Stomach (tissue), 4 donors: ENCODE results near the gene CTIF.

ENCODE experiments used
- EP300 ChIP-seq: sonication (generic); formaldehyde crosslinking; IDR thresholded peaks from one replicate; pipeline ENCODE4 v1.6.1; 2017; ENCODE audit warnings: antibody characterized with exemption
- POLR2A ChIP-seq, 4 donors: fragments of 450-650 bp; IDR thresholded peaks; one replicate each; pipeline ENCODE4 v1.6.1; 2016; ENCODE audit warnings: antibody characterized with exemption in 4 of 4, control low read depth in 2 of 4, mild to moderate bottlenecking in 1 of 4, moderate library complexity in 1 of 4
- POLR2AphosphoS5 ChIP-seq, 3 donors: sonication (generic); formaldehyde crosslinking; IDR thresholded peaks; one replicate each; pipeline ENCODE4 v1.6.1; 2016; ENCODE audit warnings: antibody characterized with exemption in 3 of 3
- TF ChIP-seq, protein P1 (sequence below), 7 experiments: fragments of 450-650 bp in 4 of 7; fragments of 200-600 bp in 3 of 7; sonication (generic) in 3 of 7; IDR thresholded peaks; one replicate each; pipeline ENCODE4 v1.5.1; 2016 to 2019; ENCODE audit warnings: antibody characterized with exemption in 7 of 7, control low read depth in 2 of 7, mild to moderate bottlenecking in 1 of 7

DNA sequence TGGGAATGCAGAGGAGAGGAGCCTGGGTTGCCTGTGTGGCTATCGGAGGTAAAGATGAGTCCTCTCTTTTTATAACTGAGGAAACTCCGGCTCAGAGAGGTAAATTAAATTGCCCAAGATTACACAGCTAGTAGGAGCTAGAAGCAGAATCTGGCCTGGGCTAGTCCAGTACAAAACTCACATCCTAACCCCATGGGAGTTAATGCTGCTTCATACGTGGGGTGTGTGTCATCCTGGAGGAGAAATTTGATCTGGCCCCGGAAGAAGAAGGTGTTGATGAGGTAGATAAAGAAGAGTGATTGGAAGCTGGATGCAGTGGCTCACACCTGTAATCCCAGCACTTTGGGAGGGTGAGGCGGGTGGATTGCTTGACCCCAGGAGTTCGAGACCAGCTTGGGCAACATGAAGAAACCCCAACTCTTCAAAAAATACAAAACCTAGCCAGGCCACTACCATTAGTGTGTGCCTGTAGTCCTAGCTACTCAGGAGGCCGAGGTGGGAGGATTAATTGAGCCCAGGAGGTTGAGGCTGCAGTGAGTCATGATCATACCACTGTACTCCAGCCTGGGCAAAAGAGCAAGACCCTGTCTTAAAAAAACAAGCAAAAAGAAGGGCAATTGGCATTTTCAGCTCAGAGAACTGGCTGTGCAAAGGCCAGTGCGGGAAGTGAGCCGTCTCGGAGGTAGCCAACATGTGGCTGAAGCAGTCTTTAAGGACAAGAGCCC lies 33.7 kb downstream of the CTIF start:
- TF ChIP-seq, protein P1, sequence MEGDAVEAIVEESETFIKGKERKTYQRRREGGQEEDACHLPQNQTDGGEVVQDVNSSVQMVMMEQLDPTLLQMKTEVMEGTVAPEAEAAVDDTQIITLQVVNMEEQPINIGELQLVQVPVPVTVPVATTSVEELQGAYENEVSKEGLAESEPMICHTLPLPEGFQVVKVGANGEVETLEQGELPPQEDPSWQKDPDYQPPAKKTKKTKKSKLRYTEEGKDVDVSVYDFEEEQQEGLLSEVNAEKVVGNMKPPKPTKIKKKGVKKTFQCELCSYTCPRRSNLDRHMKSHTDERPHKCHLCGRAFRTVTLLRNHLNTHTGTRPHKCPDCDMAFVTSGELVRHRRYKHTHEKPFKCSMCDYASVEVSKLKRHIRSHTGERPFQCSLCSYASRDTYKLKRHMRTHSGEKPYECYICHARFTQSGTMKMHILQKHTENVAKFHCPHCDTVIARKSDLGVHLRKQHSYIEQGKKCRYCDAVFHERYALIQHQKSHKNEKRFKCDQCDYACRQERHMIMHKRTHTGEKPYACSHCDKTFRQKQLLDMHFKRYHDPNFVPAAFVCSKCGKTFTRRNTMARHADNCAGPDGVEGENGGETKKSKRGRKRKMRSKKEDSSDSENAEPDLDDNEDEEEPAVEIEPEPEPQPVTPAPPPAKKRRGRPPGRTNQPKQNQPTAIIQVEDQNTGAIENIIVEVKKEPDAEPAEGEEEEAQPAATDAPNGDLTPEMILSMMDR (IDR thresholded peaks at IDR 0.05): no peak
- TF ChIP-seq EP300: no peak
- no peak for TF ChIP-seq POLR2A (IDR thresholded peaks at IDR 0.05)
- TF ChIP-seq POLR2AphosphoS5 (IDR thresholded peaks at IDR 0.05): no peak
